Neural progenitor cell (in vitro differentiated cells): Measurements from ENCODE around the gene VPS35L. TPM values are rescaled to one million over a fixed set of nuclear protein-coding genes. Genes with fewer than 3 reads are reported as not detected.

Source experiments
- DNase-seq: peaks from one replicate; pipeline ENCODE4 v3.0.0-alpha.2; 2016; ENCODE audit warnings: low spot score
- H2AFZ ChIP-seq: fragments of 200-600 bp; sonication (generic); replicated peaks from 2 replicates; pipeline ENCODE4 v1.6.1; 2016; ENCODE audit warnings: antibody characterized with exemption
- H3F3A ChIP-seq: fragments of 200-600 bp; sonication (generic); 2 replicates; pipeline ENCODE4 v1.6.1; 2016; ENCODE audit warnings: antibody characterized with exemption, low read depth
- H3K27ac ChIP-seq: fragments of 200-600 bp; sonication (generic); 2 replicates; pipeline ENCODE4 v1.5.1; 2016; ENCODE audit warnings: mild to moderate bottlenecking
- H3K27me3 ChIP-seq: fragments of 200-600 bp; sonication (generic); 2 replicates; pipeline ENCODE4 v1.6.1; 2016; ENCODE audit warnings: mild to moderate bottlenecking, moderate library complexity
- H3K36me3 ChIP-seq: fragments of 200-600 bp; sonication (generic); 2 replicates; pipeline ENCODE4 v1.5.1; 2016
- H3K4me1 ChIP-seq: fragments of 200-600 bp; sonication (generic); 2 replicates; pipeline ENCODE4 v1.6.1; 2016; ENCODE audit warnings: mixed run types
- H3K4me2 ChIP-seq: fragments of 200-600 bp; sonication (generic); 2 replicates; pipeline ENCODE4 v1.6.1; 2016
- H3K4me3 ChIP-seq: fragments of 200-600 bp; sonication (generic); 2 replicates; pipeline ENCODE4 v1.5.1; 2016
- H3K79me2 ChIP-seq: fragments of 200-600 bp; sonication (generic); 2 replicates; pipeline ENCODE4 v1.6.1; 2016; ENCODE audit warnings: low read depth
- H3K9ac ChIP-seq: fragments of 200-600 bp; sonication (generic); 2 replicates; pipeline ENCODE4 v1.6.1; 2016
- H3K9me3 ChIP-seq: fragments of 200-600 bp; sonication (generic); 2 replicates; pipeline ENCODE4 v1.5.1; 2016; ENCODE audit warnings: low read depth
- H4K20me1 ChIP-seq: fragments of 200-600 bp; sonication (generic); 2 replicates; pipeline ENCODE4 v1.6.1; 2016; ENCODE audit warnings: low read depth
- H3K27ac Mint-ChIP-seq: 3 replicates; pipeline ENCODE4 v1.8.0; 2021; ENCODE audit warnings: mixed read lengths
- H3K27me3 Mint-ChIP-seq: 2 replicates; pipeline ENCODE4 v1.8.0; 2022; ENCODE audit warnings: low read depth, mild to moderate bottlenecking, inconsistent platforms, moderate library complexity, mixed read lengths; ENCODE audit not compliant: insufficient read depth
- H3K36me3 Mint-ChIP-seq: 3 replicates; pipeline ENCODE4 v1.8.0; 2021; ENCODE audit warnings: mixed read lengths
- H3K4me1 Mint-ChIP-seq: 3 replicates; pipeline ENCODE4 v1.8.0; 2021; ENCODE audit warnings: mixed read lengths
- H3K4me3 Mint-ChIP-seq: 3 replicates; pipeline ENCODE4 v1.8.0; 2021; ENCODE audit warnings: mild to moderate bottlenecking, moderate library complexity, mixed read lengths
- H3K9me3 Mint-ChIP-seq: 3 replicates; pipeline ENCODE4 v1.8.0; 2020; ENCODE audit warnings: mixed read lengths
- EZH2 ChIP-seq: fragments of 200-600 bp; sonication (generic); IDR thresholded peaks from 2 replicates; pipeline ENCODE4 v1.6.1; 2017; ENCODE audit warnings: antibody characterized with exemption, mild to moderate bottlenecking, moderate library complexity
- EZH2phosphoT487 ChIP-seq: fragments of 200-600 bp; sonication (generic); IDR thresholded peaks from 2 replicates; pipeline ENCODE4 v1.6.1; 2017; ENCODE audit warnings: antibody characterized with exemption
- total RNA-seq: library from RNA; depleted of rRNA; stranded (reverse); fragments of >200 nt; gene quantifications from 2 replicates; pipeline ENCODE4 v1.2.3, GENCODE V29; 2015; ENCODE audit warnings: low replicate concordance
- TF ChIP-seq, protein P1 (sequence below): fragments of 200-600 bp; sonication (generic); IDR thresholded peaks from 2 replicates; pipeline ENCODE4 v1.5.1; 2017; ENCODE audit warnings: antibody characterized with exemption, mild to moderate bottlenecking

Gene VPS35L
- total RNA-seq, 1 donor from 2014 or later: 57.1 TPM

DNA sequence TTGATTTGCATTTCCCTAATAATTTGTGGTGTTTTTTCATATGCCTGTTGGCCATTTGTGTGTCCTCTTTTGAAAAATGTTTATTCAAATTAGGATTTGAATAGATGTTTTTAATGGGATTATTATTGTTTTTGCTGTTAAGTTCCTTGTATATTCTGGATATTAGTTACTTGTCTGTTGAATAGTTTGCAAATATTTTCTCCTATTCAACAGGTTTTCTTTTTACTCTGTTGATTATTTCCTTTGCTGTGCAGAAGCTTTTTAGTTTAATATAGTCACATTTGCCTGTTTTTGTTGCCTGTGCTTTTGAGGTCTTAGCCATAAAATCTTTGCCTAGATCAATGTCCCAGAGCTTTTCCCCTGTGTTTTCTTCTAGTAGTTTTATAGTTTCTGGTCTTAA is 43.2 kb upstream of the VPS35L start:
- Histone ChIP-seq H3K9ac (no peak overlapping the region), H3K79me2 (peaks cover 5% of the 10 kb centered on the region), H3K36me3 (peaks cover 24% of the 10 kb centered on the region), H3K4me3 (no peak overlapping the region), H3K27me3 (no peaks in the 10 kb centered on the region), H3K4me2 (no peak overlapping the region), H3F3A (no peaks in the 10 kb centered on the region), H3K27ac (no peak overlapping the region), H3K9me3 (no peaks in the 10 kb centered on the region), H2AFZ (no peak overlapping the region), H3K4me1 (no peaks in the 10 kb centered on the region), H4K20me1 (no peaks in the 10 kb centered on the region)
- Mint-ChIP-seq H3K4me1 (no peaks in the 10 kb centered on the region), H3K36me3 (peaks cover 49% of the 10 kb centered on the region), H3K27ac (no peak overlapping the region), H3K9me3 (peaks cover 9% of the 10 kb centered on the region), H3K27me3 (peaks cover 2% of the 10 kb centered on the region), H3K4me3 (no peak overlapping the region)
- TF ChIP-seq, protein P1, sequence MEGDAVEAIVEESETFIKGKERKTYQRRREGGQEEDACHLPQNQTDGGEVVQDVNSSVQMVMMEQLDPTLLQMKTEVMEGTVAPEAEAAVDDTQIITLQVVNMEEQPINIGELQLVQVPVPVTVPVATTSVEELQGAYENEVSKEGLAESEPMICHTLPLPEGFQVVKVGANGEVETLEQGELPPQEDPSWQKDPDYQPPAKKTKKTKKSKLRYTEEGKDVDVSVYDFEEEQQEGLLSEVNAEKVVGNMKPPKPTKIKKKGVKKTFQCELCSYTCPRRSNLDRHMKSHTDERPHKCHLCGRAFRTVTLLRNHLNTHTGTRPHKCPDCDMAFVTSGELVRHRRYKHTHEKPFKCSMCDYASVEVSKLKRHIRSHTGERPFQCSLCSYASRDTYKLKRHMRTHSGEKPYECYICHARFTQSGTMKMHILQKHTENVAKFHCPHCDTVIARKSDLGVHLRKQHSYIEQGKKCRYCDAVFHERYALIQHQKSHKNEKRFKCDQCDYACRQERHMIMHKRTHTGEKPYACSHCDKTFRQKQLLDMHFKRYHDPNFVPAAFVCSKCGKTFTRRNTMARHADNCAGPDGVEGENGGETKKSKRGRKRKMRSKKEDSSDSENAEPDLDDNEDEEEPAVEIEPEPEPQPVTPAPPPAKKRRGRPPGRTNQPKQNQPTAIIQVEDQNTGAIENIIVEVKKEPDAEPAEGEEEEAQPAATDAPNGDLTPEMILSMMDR: no peak
- TF ChIP-seq EZH2: no peak
- no peak for TF ChIP-seq EZH2phosphoT487
- no peak for DNase-seq

DNA sequence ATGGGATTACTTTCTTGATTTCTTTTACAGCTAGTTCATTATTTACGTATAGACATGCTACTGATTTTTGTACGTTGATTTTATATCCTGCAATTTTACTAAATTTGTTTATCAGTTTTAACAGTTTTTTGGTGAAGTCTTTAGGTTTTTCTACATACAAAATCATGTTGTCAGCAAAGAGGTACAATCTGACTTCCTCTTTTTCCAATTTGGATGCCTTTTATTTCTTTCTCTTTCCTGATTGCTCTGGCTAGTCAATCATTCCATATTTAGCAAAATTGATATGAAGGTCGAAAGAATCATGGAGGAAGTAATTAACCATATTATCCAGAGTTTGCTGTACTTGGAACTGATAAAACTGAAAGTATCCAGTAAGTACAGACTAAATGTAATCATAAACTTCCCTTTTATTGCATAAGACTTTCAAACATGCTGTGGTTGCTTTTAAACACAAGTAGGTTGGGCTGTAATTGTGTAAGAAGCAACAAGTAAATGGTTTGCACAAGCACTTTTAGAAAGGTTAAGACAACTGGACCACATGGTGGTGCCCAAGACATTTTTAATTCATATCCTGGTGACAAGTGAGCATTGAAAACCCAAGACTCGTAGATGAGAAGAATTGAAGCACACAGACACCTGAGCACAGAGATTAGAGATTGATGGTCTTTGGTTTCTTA is 42.0 kb upstream of the VPS35L start:
- no peaks in the 10 kb centered on the region for H3F3A ChIP-seq
- H3K9ac ChIP-seq: no peak overlapping the region
- H3K4me3 ChIP-seq: no peak overlapping the region
- Mint-ChIP-seq H3K9me3 (peaks cover 9% of the 10 kb centered on the region), H3K36me3 (peaks cover 45% of the 10 kb centered on the region), H3K4me3 (no peak overlapping the region), H3K27me3 (peaks cover 2% of the 10 kb centered on the region), H3K27ac (no peak overlapping the region), H3K4me1 (peaks cover 3% of the 10 kb centered on the region)
- H3K27me3 ChIP-seq: no peaks in the 10 kb centered on the region
- no peaks in the 10 kb centered on the region for H3K9me3 ChIP-seq
- H3K4me2 ChIP-seq: no peak overlapping the region
- H4K20me1 ChIP-seq: no peaks in the 10 kb centered on the region
- H2AFZ ChIP-seq: no peak overlapping the region
- peaks cover 11% of the 10 kb centered on the region for H3K79me2 ChIP-seq
- DNase-seq: no peak
- no peak overlapping the region for H3K27ac ChIP-seq
- TF ChIP-seq EZH2 (no peak), EZH2phosphoT487 (no peak)
- TF ChIP-seq, protein P1: no peak
- no peaks in the 10 kb centered on the region for H3K4me1 ChIP-seq
- peaks cover 24% of the 10 kb centered on the region for H3K36me3 ChIP-seq

- Mint-ChIP-seq H3K27ac (no peak overlapping the region), H3K9me3 (peaks cover 9% of the 10 kb centered on the region), H3K36me3 (peaks cover 45% of the 10 kb centered on the region), H3K4me3 (no peak overlapping the region), H3K27me3 (peaks cover 2% of the 10 kb centered on the region), H3K4me1 (peaks cover 13% of the 10 kb centered on the region)
- peaks cover 19% of the 10 kb centered on the region for H3K36me3 ChIP-seq
- H2AFZ ChIP-seq: no peak overlapping the region
- no peaks in the 10 kb centered on the region for H3K9me3 ChIP-seq
- no peak for DNase-seq
- no peaks in the 10 kb centered on the region for H3F3A ChIP-seq
- no peaks in the 10 kb centered on the region for H4K20me1 ChIP-seq
- H3K79me2 ChIP-seq: peaks cover 34% of the 10 kb centered on the region
- H3K9ac ChIP-seq: no peak overlapping the region
- H3K4me2 ChIP-seq: no peak overlapping the region
- no peaks in the 10 kb centered on the region for H3K4me1 ChIP-seq
- no peak overlapping the region for H3K4me3 ChIP-seq
- H3K27ac ChIP-seq: no peak overlapping the region
- H3K27me3 ChIP-seq: no peaks in the 10 kb centered on the region
- TF ChIP-seq, protein P1: no peak
- TF ChIP-seq EZH2phosphoT487 (no peak), EZH2 (no peak)
Measured at GRCh38 chr16:19515757-19516156, 39.7 kb upstream of the VPS35L start.
